NCI-H2029 (cell line): ENCODE results near the gene MYOD1.
A peak's percentile ranks its signal among the peaks of the same experiment; 100 is the strongest.

Experiments used
- DNase-seq: peaks from one replicate; lab custom pipeline; 2025; lab: John Stamatoyannopoulos, UW

Gene MYOD1

DNA sequence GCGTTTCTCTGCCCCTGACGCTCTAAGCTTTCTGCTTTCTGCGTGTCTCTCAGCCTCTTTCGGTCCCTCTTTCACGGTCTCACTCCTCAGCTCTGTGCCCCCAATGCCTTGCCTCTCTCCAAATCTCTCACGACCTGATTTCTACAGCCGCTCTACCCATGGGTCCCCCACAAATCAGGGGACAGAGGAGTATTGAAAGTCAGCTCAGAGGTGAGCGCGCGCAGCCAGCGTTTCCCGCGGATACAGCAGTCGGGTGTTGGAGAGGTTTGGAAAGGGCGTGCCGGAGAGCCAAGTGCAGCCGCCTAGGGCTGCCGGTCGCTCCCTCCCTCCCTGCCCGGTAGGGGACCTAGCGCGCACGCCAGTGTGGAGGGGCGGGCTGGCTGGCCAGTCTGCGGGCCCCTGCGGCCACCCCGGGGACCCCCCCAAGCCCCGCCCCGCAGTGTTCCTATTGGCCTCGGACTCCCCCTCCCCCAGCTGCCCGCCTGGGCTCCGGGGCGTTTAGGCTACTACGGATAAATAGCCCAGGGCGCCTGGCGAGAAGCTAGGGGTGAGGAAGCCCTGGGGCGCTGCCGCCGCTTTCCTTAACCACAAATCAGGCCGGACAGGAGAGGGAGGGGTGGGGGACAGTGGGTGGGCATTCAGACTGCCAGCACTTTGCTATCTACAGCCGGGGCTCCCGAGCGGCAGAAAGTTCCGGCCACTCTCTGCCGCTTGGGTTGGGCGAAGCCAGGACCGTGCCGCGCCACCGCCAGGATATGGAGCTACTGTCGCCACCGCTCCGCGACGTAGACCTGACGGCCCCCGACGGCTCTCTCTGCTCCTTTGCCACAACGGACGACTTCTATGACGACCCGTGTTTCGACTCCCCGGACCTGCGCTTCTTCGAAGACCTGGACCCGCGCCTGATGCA, at the start of gene MYOD1:
TSS of gene MYOD1 (plus strand) at position 544 of the 910 bp plus-strand sequence. CDS start at position 756, 212 bp downstream.
- peak; percentile 10 for DNase-seq

GRCh38 chr11:17672469-17672868, 46.9 kb upstream of the MYOD1 start:
- DNase-seq, result no peak

DNA sequence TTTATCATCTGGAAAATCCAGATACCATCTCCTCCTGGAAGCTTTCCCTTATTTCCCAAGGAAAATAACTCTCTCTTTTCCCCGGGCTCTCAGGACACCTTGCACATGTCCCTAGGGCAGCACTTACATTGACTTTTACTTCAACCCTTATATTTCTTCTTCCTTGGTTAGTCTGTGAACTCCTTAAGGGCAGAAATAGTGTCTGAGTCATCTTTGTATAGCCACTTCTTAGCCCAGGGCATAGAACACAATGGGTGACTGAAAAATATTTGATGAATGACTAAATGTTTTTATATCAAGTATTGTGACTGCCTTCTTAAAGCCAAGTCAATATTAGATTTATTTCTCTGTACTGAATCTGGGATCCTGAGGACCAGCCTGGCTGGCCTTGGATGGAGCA, 45.4 kb upstream of the MYOD1 start:
- DNase-seq, result no peak

GRCh38 chr11:17682848-17683247, 36.5 kb upstream of the MYOD1 start:
- DNase-seq, result no peak

DNA sequence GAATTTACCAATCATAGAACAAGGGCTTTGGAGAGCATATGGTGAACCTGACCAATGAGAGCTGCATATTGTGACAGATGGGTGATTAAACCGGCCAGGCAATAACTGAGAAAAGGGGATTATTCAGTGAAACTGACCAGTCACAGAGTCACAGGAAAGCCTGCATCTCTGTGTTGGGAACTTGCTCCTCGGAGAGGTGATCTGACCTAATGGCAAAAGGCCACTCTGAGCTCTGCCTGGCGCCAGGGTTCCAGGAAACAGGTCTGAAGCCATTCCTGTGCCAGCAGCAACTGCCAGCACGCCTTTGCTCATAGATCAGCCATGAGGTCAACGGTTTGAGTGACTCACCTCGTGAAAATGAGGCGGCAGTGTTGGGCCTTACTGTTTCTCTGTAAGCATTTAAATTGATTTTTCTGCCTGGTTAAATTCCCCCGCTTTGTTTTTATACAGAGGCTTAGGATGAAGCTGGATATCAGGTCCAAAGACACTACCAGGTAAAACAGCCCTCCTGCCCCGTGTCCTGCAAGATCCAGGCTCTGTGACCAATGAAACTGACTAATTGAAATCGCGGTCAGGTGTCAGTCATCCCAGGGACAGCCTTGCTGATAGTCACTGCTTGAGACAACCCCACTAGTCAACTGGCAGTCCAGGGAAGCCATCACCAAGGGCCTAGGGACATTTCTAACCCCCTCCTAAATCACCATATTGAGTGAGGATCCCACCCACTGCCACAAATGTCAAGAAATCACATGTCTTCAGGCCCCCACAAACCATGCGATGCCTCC, 35.8 kb upstream of the MYOD1 start:
- DNase-seq, result no peak

GRCh38 chr11:17684550-17684949, 34.8 kb upstream of the MYOD1 start:
- DNase-seq, result no peak

- DNase-seq, result no peak
Measured at GRCh38 chr11:17686231-17686980, 33.0 kb upstream of the MYOD1 start.

- no peak for DNase-seq
Measured at GRCh38 chr11:17687946-17688670, 31.3 kb upstream of the MYOD1 start.

DNA sequence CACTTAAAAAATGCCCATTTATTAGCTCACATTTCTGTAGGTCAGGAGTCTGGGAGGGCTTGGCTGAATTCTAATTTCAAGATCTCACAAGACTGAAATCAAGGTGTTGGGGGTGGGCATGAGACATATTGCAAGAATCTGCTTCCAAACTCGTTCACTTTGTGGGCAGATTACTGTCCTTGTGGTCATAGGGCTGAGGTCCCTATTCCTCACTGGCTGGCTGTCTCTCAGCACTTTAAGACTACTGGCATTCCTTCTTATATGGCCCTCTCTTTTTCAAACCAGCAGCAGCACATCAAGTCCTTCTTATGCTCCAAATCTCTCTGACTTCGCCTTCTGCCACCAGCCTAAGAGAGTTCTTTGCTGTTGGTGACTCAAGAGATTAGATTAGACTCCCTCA, 27.8 kb upstream of the MYOD1 start:
- DNase-seq, result no peak

DNA sequence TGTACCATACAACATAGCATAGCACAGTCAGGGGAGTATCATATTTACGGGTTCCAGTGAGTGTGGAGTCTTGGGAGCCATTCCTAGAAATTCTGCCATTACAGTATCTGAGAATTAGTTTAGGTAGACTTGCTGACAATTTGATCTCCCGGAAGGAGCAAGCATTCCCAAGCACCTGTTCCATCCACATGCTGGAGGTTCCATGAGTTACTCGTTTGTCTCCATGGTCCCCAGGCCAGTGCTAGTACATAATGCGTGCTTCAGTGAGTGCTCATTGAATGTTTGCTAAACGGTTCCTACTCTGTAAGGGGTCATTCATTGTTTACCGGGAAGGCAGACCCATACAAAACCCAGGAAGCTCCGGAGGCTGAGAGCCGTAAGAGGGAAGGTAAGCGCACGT, 27.4 kb upstream of the MYOD1 start:
- no peak for DNase-seq

GRCh38 chr11:17692931-17693330, 26.4 kb upstream of the MYOD1 start:
- DNase-seq, result no peak

GRCh38 chr11:17693531-17693930, 25.8 kb upstream of the MYOD1 start:
- DNase-seq, result no peak

- DNase-seq, result no peak
Measured at GRCh38 chr11:17694494-17695110, 24.8 kb upstream of the MYOD1 start.

- no peak for DNase-seq
Measured at GRCh38 chr11:17695454-17696441, 23.6 kb upstream of the MYOD1 start.

- DNase-seq, result no peak
Measured at GRCh38 chr11:17696741-17697140, 22.6 kb upstream of the MYOD1 start.

DNA sequence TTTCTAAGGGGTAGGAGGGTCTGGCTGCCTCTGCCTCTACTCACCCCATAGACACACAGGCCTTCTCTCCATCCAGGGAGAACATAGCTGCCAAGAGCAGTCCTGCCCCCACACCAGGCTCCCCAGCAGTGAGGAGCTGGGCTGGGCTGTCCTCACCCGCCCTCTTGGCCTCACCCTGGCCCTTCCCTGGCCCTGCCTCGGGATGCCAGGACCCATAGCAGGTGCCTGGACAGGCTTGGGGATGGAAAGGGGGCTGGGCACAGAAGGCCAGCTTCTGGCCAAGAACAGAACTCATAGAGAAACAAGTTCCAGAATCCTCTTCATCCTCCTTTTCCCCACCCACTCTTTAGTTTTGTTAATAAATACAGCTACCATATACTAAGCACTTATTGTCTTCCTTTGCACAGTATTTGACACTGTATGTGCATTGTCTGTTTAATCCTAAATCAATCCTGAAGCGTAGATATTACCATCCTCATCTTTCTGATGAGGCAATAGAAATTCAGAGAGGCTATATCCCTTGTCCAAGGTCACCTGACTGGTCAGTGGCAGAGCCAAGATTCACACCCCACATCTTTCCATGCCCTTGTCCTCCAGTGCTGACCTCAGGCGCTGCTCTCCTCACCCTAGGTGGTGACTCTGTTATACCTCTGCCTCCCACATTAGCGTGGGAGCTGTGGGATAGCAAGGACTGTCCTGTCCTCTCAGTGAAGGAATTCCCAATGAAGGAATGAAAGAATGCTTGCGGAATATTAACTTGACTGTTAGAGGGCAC, 22.0 kb upstream of the MYOD1 start:
- no peak for DNase-seq

DNA sequence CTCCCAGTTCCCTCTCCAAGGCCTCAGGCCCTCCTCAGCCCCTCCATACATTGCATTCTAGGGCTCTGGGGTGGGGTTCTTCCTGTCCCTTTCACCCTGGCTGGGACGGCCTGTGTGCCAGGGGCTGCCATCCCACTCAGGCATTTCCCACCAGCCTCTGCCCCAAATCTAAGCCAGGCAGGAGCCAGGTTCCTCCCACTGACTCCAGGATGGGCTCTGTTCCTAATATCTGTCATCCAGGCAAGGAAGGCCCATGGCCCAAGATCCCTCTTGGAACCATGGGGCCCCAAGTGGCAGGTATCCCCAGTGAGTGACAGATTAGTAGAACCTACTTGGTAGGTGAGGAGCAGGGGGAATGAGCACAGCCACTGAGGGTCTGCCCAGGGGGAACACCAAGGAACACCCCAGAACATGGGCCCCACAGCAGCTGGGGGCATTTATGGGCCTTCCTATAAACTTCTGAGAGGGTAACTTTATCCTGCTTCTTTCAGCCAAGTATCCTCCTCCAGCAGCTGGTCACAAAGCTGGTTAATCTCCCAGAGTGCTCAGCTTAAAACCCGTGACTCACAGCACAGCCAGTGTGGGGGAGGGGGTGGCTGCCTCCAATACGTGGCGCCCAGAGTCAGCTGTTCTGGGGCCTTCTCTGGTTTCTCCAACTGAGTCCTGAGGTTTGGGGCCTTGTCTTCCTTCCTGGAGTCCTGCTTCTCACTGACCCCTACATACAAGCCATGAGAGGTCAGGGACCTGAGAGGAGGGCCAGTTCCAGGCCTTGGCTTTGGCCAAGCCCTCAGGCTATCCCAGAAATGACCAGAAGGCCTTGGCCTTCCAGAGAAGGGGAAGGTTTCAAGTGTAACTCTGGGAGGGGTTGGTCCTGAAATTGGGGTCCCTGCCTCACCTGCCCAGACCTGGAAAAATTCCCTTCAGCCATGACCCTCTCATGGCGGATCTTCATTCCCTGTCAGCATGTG, 19.9 kb upstream of the MYOD1 start:
- DNase-seq, result no peak

DNA sequence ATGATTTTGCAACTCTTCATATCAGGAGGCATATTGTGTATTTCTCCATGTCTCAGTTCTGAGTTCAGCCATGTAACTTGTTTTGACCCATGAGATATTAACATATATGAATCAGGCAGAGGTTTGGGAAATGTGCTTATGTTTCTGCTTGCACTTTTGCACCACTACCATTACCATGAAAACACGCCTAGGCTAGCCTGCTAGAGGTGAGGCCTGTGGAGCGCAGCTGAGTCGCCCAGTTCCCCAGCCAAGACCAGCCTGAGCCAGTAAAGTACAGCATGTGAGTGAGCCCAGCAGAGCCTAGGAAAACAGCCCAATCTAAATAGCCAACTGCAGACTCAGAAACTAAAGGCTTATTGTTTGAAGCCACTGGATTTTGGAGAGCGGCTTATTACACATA, 18.4 kb upstream of the MYOD1 start:
- no peak for DNase-seq
